A673 (cell line): ENCODE results near the gene STPG3. TPM values are rescaled to one million over a fixed set of nuclear protein-coding genes. Genes with fewer than 3 reads are reported as not detected.

Experiments
- BruUV-seq: library from RNA; stranded (reverse); fragments of 400-500 nt; replicated peaks from 2 replicates; lab custom pipeline; 2021; lab: Mats Ljungman, UMichigan
- CTCF ChIA-PET: fragments of 300-600 bp; sonication (Branson Sonifier 250); formaldehyde crosslinking; loops from one replicate; lab custom pipeline; 2022; ENCODE audit warnings: antibody characterized with exemption; lab: Charles Lee
- POLR2A ChIA-PET: fragments of 300-600 bp; sonication (Branson Sonifier 250); formaldehyde crosslinking; loops from one replicate; lab custom pipeline; 2022; ENCODE audit warnings: antibody characterized with exemption; ENCODE audit not compliant: low non-redundant PET; lab: Charles Lee
- DNase-seq: peaks from one replicate; pipeline ENCODE4 v3.0.0-alpha.2; 2015; ENCODE audit warnings: low spot score
- H3K27ac ChIP-seq: fragments of 200-600 bp; sonication (generic); 2 replicates; pipeline ENCODE4 v1.5.1; 2016; ENCODE audit warnings: mixed run types, low read depth, mild to moderate bottlenecking, mixed read lengths, antibody characterized with exemption, low read length; ENCODE audit not compliant: poor library complexity, severe bottlenecking
- H3K27me3 ChIP-seq: fragments of 200-600 bp; sonication (generic); replicated peaks from 2 replicates; pipeline ENCODE4 v1.6.1; 2017; ENCODE audit warnings: mixed run types, low read depth, mild to moderate bottlenecking, mixed read lengths, antibody characterized with exemption, low read length; ENCODE audit not compliant: insufficient read depth, poor library complexity
- H3K36me3 ChIP-seq: fragments of 200-600 bp; sonication (generic); 2 replicates; pipeline ENCODE4 v1.6.1; 2016; ENCODE audit warnings: mixed run types, mild to moderate bottlenecking, mixed read lengths, antibody characterized with exemption, low read length; ENCODE audit not compliant: insufficient read depth, poor library complexity, severe bottlenecking
- H3K4me1 ChIP-seq: fragments of 200-600 bp; sonication (generic); 2 replicates; pipeline ENCODE4 v1.6.1; 2017; ENCODE audit warnings: mixed run types, mild to moderate bottlenecking, mixed read lengths, antibody characterized with exemption, low read length; ENCODE audit not compliant: insufficient read depth, poor library complexity, severe bottlenecking
- H3K4me3 ChIP-seq: fragments of 200-600 bp; sonication (generic); 2 replicates; pipeline ENCODE4 v1.5.1; 2016; ENCODE audit warnings: low read depth, mixed run types, mild to moderate bottlenecking, mixed read lengths, low read length; ENCODE audit not compliant: poor library complexity, severe bottlenecking
- H3K9me3 ChIP-seq: fragments of 200-600 bp; sonication (generic); 2 replicates; pipeline ENCODE4 v1.6.1; 2016; ENCODE audit warnings: mixed run types, low read depth, mild to moderate bottlenecking, mixed read lengths, antibody characterized with exemption, low read length; ENCODE audit not compliant: poor library complexity, severe bottlenecking
- EZH2 ChIP-seq: fragments of 200-600 bp; sonication (generic); IDR thresholded peaks from 2 replicates; pipeline ENCODE4 v1.6.1; 2017; ENCODE audit warnings: borderline replicate concordance, low read depth, mild to moderate bottlenecking, mixed read lengths, antibody characterized with exemption, low read length; ENCODE audit not compliant: poor library complexity, severe bottlenecking
- intact Hi-C: fragments of 100-400 bp; cut with micrococcal nuclease; formaldehyde crosslinking; loops from one replicate; pipeline ENCODE4 v1.10.0; 2022; ENCODE audit not compliant: unreplicated experiment
- total RNA-seq: library from RNA; stranded (reverse); gene quantifications from 2 replicates; pipeline ENCODE4 v1.2.3, GENCODE V29; 2021
- TF ChIP-seq, protein P1 (sequence below): fragments of 300-800, 200-600 bp; sonication (generic); conservative IDR thresholded peaks from 2 replicates; pipeline ENCODE4 v1.5.1; 2017; ENCODE audit warnings: low read depth, mild to moderate bottlenecking, antibody characterized with exemption, low read length, moderate library complexity, mixed read lengths

The STPG3 gene
- total RNA-seq, 1 experiment from 2014 or later = not detected

DNA sequence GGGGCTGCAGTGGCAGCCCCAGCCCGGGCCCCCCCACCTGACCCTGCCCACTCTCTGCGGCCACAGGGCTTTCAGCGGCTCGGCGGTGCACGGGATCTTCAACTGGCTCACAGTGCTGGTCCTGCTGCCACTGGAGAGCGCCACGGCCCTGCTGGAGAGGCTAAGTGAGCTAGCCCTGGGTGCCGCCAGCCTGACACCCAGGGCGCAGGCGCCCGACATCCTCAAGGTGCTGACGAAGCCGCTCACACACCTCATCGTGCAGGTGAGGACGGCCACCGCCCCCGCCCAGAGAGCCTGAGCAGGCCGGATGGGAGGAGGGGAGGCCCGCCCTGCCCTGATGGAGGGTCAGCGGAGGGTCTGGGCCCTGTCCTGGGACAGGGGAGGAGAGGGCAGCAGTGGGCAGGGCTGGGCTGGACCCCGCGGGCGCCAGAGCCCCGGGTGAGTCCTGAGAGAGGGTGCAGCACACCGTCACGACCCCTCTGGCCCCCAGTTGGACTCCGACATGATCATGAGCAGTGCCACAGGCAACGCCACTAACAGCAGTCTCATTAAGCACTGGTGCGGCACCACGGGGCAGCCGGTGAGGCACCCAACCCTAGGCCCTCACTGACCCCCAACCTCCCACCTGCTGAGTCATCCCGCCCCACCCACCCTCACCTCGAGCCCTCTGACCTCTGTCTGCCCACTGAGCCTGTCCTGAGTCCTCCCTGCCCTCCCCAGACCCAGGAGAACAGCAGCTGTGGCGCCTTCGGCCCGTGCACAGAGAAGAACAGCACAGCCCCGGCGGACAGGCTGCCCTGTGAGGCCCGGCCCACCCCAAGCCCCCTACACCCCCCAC, 17.7 kb upstream of the STPG3 start:
- DNase-seq = no peak
- no peaks in the 10 kb centered on the region for H3K27me3 ChIP-seq
- H3K4me1 ChIP-seq = peaks cover 14% of the 10 kb centered on the region
- ChIA-PET CTCF (no interaction called here), POLR2A (no interaction called here)
- BruUV-seq = no TSS peak
- H3K4me3 ChIP-seq = no peak overlapping the region
- no peaks in the 10 kb centered on the region for H3K36me3 ChIP-seq
- intact Hi-C loops = no loop called here
- no peak overlapping the region for H3K27ac ChIP-seq
- TF ChIP-seq, protein P1, sequence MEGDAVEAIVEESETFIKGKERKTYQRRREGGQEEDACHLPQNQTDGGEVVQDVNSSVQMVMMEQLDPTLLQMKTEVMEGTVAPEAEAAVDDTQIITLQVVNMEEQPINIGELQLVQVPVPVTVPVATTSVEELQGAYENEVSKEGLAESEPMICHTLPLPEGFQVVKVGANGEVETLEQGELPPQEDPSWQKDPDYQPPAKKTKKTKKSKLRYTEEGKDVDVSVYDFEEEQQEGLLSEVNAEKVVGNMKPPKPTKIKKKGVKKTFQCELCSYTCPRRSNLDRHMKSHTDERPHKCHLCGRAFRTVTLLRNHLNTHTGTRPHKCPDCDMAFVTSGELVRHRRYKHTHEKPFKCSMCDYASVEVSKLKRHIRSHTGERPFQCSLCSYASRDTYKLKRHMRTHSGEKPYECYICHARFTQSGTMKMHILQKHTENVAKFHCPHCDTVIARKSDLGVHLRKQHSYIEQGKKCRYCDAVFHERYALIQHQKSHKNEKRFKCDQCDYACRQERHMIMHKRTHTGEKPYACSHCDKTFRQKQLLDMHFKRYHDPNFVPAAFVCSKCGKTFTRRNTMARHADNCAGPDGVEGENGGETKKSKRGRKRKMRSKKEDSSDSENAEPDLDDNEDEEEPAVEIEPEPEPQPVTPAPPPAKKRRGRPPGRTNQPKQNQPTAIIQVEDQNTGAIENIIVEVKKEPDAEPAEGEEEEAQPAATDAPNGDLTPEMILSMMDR = no peak
- no peak for TF ChIP-seq EZH2
- no peaks in the 10 kb centered on the region for H3K9me3 ChIP-seq

DNA sequence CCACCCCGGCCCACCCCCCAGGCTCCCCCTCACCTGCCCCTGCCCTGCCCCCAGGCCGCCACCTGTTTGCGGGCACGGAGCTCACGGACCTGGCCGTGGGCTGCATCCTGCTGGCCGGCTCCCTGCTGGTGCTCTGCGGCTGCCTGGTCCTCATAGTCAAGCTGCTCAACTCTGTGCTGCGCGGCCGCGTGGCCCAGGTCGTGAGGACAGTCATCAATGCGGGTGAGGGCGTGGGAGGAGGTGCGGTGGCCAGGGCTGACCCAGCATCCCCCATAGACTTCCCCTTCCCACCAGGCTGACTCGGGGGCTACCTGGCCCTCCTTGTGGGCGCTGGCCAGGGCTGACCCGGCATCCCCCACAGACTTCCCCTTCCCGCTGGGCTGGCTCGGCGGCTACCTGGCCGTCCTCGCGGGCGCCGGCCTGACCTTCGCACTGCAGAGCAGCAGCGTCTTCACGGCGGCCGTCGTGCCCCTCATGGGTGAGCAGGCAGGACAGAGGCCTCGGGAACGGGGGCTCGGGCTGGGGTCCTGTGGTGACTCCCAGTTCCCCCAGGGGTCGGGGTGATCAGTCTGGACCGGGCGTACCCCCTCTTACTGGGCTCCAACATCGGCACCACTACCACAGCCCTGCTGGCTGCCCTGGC, 16.9 kb upstream of the STPG3 start:
- Histone ChIP-seq H3K27me3 (no peaks in the 10 kb centered on the region), H3K4me1 (peaks cover 17% of the 10 kb centered on the region), H3K27ac (no peak overlapping the region), H3K36me3 (no peaks in the 10 kb centered on the region), H3K4me3 (no peak overlapping the region), H3K9me3 (no peaks in the 10 kb centered on the region)
- ChIA-PET CTCF (interaction anchor here (0.9 to 1.6 kb wide), 2 partner anchors 11 to 147 kb away, joined by 3 read pairs; partner anchors contain the start of gene MAN1B1), POLR2A (interaction anchor here (0.6 kb wide), 1 partner anchor 147 kb away, joined by 4 read pairs; the partner anchor contains the start of gene MAN1B1)
- no peak for DNase-seq
- no TSS peak for BruUV-seq
- intact Hi-C loops = no loop called here
- TF ChIP-seq EZH2 = no peak
- TF ChIP-seq, protein P1 = no peak

DNA sequence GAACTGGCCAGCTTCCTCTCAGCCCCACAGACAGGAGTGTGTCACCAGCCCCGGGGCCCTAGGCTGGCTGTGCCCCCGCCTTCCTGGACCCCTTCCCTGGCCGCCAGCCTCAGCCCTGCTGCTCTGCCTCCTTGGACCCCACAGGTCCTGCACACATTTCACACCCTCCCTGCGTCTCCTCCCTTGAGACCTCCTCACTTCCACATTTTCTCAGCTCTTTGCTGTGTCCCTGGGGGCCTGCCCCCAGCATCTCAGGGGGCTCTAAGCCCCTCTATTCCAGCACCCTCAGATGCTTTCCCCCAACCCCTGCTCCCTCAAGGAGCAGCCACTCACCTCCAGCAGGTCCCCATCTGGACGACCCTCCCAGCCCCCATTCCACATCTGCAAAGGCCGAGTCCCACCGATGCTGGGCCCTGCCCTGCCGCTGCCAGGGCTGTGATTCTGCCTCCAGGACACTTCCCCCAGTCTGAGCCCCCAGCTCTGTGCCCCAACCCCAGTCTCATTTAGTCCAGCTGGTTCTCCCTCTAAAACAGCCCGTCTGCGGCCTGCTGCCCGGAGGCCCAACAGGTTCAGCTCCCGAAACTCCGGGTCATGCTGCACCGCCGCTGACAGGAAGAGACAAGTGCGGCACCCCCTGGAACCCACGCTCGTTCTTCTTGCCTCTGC, 16.2 kb upstream of the STPG3 start:
- POLR2A ChIA-PET = no interaction called here
- Histone ChIP-seq H3K9me3 (no peaks in the 10 kb centered on the region), H3K36me3 (no peaks in the 10 kb centered on the region), H3K4me3 (no peak overlapping the region), H3K27ac (no peak overlapping the region), H3K4me1 (peaks cover 17% of the 10 kb centered on the region), H3K27me3 (no peaks in the 10 kb centered on the region)
- intact Hi-C loops = loop anchor here (5.0 kb wide), 1 partner anchor 188 kb away; the partner anchor contains the start of gene NPDC1
- no peak for DNase-seq
- no TSS peak for BruUV-seq
- CTCF ChIA-PET = interaction anchor here (0.9 to 1.6 kb wide), 2 partner anchors 12 to 148 kb away, joined by 3 read pairs; partner anchors contain the start of gene MAN1B1
- no peak for TF ChIP-seq EZH2
- TF ChIP-seq, protein P1 = no peak
